MM.1S (cell line): ENCODE results near the gene MYH14.

Experiments
- DNase-seq: peaks from one replicate; pipeline ENCODE4 v3.0.0-alpha.2; 2015
- H2AFZ ChIP-seq: fragments of 300-600 bp; sonication (generic); 2 replicates; pipeline ENCODE4 v1.6.0; 2016; ENCODE audit warnings: antibody characterized with exemption, low read length
- H3F3A ChIP-seq: fragments of 300-600 bp; sonication (generic); 2 replicates; pipeline ENCODE4 v1.6.1; 2016; ENCODE audit warnings: mild to moderate bottlenecking, antibody characterized with exemption, low read length, moderate library complexity, mixed read lengths; ENCODE audit not compliant: insufficient read depth
- H3K27ac ChIP-seq: fragments of 300-600 bp; sonication (generic); 2 replicates; pipeline ENCODE4 v1.5.1; 2016; ENCODE audit warnings: mild to moderate bottlenecking, low read length
- H3K27me3 ChIP-seq: fragments of 300-600 bp; sonication (generic); replicated peaks from 2 replicates; pipeline ENCODE4 v1.6.0; 2016; ENCODE audit warnings: low read length; ENCODE audit not compliant: insufficient read depth
- H3K36me3 ChIP-seq: fragments of 300-600 bp; sonication (generic); replicated peaks from 2 replicates; pipeline ENCODE4 v1.6.1; 2016; ENCODE audit warnings: mild to moderate bottlenecking, low read length, mixed read lengths; ENCODE audit not compliant: insufficient read depth
- H3K4me1 ChIP-seq: fragments of 300-600 bp; sonication (generic); 2 replicates; pipeline ENCODE4 v1.6.1; 2016; ENCODE audit warnings: low read length, mixed read lengths
- H3K4me2 ChIP-seq: fragments of 300-600 bp; sonication (generic); 2 replicates; pipeline ENCODE4 v1.6.0; 2016; ENCODE audit warnings: low read depth, low read length
- H3K4me3 ChIP-seq: fragments of 300-600 bp; sonication (generic); 2 replicates; pipeline ENCODE4 v1.5.1; 2016; ENCODE audit warnings: low read length, mixed read lengths
- H3K79me2 ChIP-seq: fragments of 300-600 bp; sonication (generic); 2 replicates; pipeline ENCODE4 v1.6.1; 2016; ENCODE audit warnings: mixed run types, low read length, mixed read lengths
- H3K9ac ChIP-seq: fragments of 300-600 bp; sonication (generic); 2 replicates; pipeline ENCODE4 v1.6.1; 2016; ENCODE audit warnings: low read length, mixed read lengths
- H3K9me2 ChIP-seq: fragments of 300-600 bp; sonication (generic); replicated peaks from 2 replicates; pipeline ENCODE4 v1.6.1; 2016; ENCODE audit warnings: mild to moderate bottlenecking, low read length, mixed read lengths; ENCODE audit not compliant: insufficient read depth
- H3K9me3 ChIP-seq: fragments of 300-600 bp; sonication (generic); replicated peaks from 2 replicates; pipeline ENCODE4 v1.6.1; 2016; ENCODE audit warnings: mild to moderate bottlenecking, low read length, mixed read lengths; ENCODE audit not compliant: insufficient read depth
- H4K20me1 ChIP-seq: fragments of 300-600 bp; sonication (generic); 2 replicates; pipeline ENCODE4 v1.6.1; 2016; ENCODE audit warnings: mild to moderate bottlenecking, low read length, moderate library complexity, mixed read lengths; ENCODE audit not compliant: insufficient read depth
- EZH2 ChIP-seq: fragments of 300-600 bp; sonication (generic); optimal IDR thresholded peaks from 2 replicates; pipeline ENCODE3; 2017; ENCODE audit warnings: low read depth, mild to moderate bottlenecking, antibody characterized with exemption, low read length, mixed read lengths
- EZH2phosphoT487 ChIP-seq: fragments of 300-600 bp; sonication (generic); IDR thresholded peaks from 2 replicates; pipeline ENCODE4 v1.6.1; 2018; ENCODE audit warnings: antibody characterized with exemption, low read length
- TF ChIP-seq, protein P1 (sequence below): fragments of 300-600 bp; sonication (generic); IDR thresholded peaks from 2 replicates; pipeline ENCODE4 v1.5.1; 2016; ENCODE audit warnings: antibody characterized with exemption, low read length, mixed read lengths

MYH14 gene

DNA sequence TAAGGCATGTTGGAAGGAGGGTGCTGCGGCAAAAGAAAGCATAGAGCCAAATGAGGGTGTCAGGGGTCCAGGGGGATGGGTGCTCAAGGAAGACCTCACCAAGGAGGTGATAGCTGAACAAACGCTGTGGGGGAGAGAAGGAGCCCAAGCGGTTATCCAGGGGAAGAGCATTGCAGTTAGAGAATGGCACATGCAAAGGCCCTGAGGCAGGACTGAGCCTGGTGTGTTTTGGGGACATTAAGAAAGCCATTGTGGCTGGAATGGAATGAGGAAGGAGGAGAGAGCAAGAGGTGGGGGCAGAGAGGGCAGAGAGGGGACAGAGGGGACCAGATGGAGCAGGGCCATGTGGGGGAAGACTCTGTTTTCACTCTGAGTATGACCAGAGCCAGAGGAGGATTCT lies 6.1 kb upstream of the MYH14 start:
- Histone ChIP-seq H3K9me3 (no peaks in the 10 kb centered on the region), H3K4me1 (no peaks in the 10 kb centered on the region), H3K9ac (no peak overlapping the region), H3K36me3 (no peaks in the 10 kb centered on the region), H3K79me2 (no peaks in the 10 kb centered on the region), H3K27me3 (peaks cover 38% of the 10 kb centered on the region), H3K27ac (no peak overlapping the region), H4K20me1 (no peaks in the 10 kb centered on the region), H3K4me2 (no peak overlapping the region), H3K9me2 (no peaks in the 10 kb centered on the region), H3K4me3 (no peak overlapping the region), H3F3A (no peaks in the 10 kb centered on the region), H2AFZ (no peak overlapping the region)
- TF ChIP-seq EZH2phosphoT487 (no peak), EZH2 (no peak)
- TF ChIP-seq, protein P1, sequence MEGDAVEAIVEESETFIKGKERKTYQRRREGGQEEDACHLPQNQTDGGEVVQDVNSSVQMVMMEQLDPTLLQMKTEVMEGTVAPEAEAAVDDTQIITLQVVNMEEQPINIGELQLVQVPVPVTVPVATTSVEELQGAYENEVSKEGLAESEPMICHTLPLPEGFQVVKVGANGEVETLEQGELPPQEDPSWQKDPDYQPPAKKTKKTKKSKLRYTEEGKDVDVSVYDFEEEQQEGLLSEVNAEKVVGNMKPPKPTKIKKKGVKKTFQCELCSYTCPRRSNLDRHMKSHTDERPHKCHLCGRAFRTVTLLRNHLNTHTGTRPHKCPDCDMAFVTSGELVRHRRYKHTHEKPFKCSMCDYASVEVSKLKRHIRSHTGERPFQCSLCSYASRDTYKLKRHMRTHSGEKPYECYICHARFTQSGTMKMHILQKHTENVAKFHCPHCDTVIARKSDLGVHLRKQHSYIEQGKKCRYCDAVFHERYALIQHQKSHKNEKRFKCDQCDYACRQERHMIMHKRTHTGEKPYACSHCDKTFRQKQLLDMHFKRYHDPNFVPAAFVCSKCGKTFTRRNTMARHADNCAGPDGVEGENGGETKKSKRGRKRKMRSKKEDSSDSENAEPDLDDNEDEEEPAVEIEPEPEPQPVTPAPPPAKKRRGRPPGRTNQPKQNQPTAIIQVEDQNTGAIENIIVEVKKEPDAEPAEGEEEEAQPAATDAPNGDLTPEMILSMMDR, result no peak
- no peak for DNase-seq

DNA sequence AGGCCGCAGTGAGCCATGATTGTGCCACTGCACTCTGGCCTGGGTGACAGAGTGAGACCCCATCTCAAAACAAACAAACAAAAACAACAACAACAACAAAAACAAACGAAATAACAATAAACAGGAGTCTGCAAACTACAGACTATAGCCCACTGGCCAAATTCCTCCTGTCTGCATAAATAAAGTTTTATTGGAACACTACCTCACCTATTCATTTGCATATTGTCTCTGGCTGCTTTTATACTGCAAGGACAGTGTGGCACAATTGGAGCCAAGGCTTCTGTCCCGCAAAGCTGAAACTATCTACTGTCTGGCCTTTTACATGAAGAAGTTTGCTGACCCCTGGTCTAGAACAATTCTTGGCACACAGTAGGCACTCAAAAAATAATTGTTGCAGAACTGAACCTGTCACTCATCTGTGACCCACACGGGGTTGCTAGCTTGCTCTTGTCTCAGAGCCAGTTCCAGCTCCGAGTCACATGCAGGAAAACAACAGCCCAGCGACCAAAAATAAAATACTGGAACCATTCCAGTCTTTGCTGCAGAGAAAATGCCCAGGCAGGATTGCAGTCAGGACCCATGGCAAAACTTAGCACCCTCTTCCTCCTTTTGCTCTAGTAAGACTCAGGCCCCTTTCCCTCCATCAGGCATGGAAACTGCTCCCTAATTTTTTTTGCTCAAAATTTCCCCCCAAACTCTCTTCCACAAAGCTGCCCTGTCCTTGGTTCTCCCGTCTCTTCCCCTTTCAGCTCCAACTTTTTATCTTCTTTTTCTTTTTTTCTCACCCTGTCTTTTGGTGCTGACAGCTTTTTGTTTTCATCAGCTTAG lies 4.8 kb upstream of the MYH14 start:
- no peak for TF ChIP-seq EZH2
- TF ChIP-seq EZH2phosphoT487, result no peak
- TF ChIP-seq, protein P1, result no peak
- Histone ChIP-seq H4K20me1 (no peaks in the 10 kb centered on the region), H3K4me1 (no peaks in the 10 kb centered on the region), H3K27ac (no peak overlapping the region), H3K36me3 (no peaks in the 10 kb centered on the region), H3F3A (no peaks in the 10 kb centered on the region), H3K9ac (no peak overlapping the region), H2AFZ (no peak overlapping the region), H3K27me3 (peaks cover 36% of the 10 kb centered on the region), H3K9me2 (no peaks in the 10 kb centered on the region), H3K79me2 (no peaks in the 10 kb centered on the region), H3K4me3 (no peak overlapping the region), H3K9me3 (no peaks in the 10 kb centered on the region), H3K4me2 (no peak overlapping the region)
- no peak for DNase-seq

DNA sequence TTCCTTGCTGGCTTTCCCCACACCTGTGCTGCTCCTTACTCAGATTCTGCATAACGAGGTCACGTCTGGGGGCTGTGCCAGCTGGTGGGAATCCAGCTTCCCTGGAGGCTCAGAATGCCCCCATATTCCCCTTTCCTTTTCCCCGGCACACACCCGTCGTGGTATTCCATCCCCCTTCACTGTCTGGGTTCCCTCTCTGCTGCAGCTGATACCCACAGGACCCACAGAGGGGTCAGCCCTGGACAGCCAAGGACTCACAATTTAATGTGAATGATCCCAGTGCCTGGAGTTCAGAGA lies 4.2 kb upstream of the MYH14 start:
- DNase-seq, result no peak
- Histone ChIP-seq H4K20me1 (no peaks in the 10 kb centered on the region), H3K9me2 (no peaks in the 10 kb centered on the region), H3F3A (no peaks in the 10 kb centered on the region), H3K79me2 (no peaks in the 10 kb centered on the region), H3K9me3 (no peaks in the 10 kb centered on the region), H3K4me3 (no peak overlapping the region), H3K36me3 (no peaks in the 10 kb centered on the region), H3K27me3 (peaks cover 40% of the 10 kb centered on the region), H3K9ac (no peak overlapping the region), H3K27ac (no peak overlapping the region), H3K4me1 (no peaks in the 10 kb centered on the region), H2AFZ (no peak overlapping the region), H3K4me2 (no peak overlapping the region)
- TF ChIP-seq, protein P1, result no peak
- TF ChIP-seq EZH2 (no peak), EZH2phosphoT487 (no peak)
